Measurements from ENCODE around the gene LAMTOR5.

LAMTOR5 gene

DNA sequence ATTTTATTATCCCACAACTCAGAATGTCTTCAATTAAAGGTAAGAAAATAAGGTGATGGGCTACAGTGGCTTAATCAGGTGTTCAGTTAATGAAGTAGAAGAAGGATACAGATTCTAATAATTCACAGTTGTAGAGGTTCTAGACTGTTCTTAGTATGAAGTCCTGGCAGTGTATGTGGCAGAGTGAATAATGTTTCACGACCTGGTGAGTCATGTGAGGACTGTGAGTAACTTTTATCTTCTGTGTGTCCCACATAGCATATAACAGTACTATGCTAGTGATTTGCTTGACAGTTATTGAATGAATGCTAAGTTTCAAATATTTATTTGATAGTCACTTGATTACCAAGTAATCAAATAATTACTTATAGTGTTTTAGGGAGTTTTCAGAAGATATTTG lies 36.7 kb downstream of the LAMTOR5 start:
- H3K4me1 ChIP-seq (ENCODE audit: control insufficient read depth in 2 of 2, insufficient read depth in 2 of 2, low read length in 2 of 2), result no peaks in the 10 kb centered on the region
- H3K27me3 ChIP-seq (ENCODE audit: control insufficient read depth in 2 of 2, insufficient read depth in 2 of 2, low read length in 2 of 2), result no peaks in the 10 kb centered on the region
- H3K9me3 ChIP-seq (ENCODE audit: control insufficient read depth in 2 of 2, low read length in 2 of 2), result no peaks in the 10 kb centered on the region
- H3K27ac ChIP-seq (ENCODE audit: low read depth in 2 of 2, low read length in 2 of 2), result no peak overlapping the region
- no peak overlapping the region for H3K4me3 ChIP-seq (ENCODE audit: low read length in 2 of 2)
- no peak overlapping the region for H3K9ac ChIP-seq (ENCODE audit: low read depth in 1 of 2, low read length in 2 of 2)
- H3K36me3 ChIP-seq (ENCODE audit: control insufficient read depth in 2 of 2, insufficient read depth in 2 of 2, low read length in 2 of 2), result peaks cover 9 to 23% of the 10 kb centered on the region in 2 donors

DNA sequence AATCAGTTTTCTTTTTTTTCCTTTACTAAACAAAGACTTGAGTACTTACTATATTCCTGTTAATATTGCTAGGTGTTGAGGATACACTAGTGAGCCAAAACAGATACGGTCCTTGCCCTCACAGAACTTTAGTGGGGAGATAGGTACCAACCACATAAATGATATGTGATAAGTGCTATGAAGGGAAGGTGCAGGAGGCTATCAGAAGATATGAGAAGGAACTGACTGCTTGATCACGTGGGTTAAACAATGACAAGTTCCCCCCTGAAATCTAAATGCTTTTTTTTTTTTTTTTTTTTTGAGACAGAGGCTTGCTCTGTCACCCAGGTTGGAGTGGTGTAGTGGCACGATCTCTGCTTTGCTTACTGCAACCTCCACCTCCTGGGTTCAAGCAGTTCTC lies 43.3 kb downstream of the LAMTOR5 start:
- Histone ChIP-seq H3K36me3 (ENCODE audit: control insufficient read depth in 2 of 2, insufficient read depth in 2 of 2, low read length in 2 of 2) (peaks cover 11 to 25% of the 10 kb centered on the region in 2 donors), H3K27ac (ENCODE audit: low read depth in 2 of 2, low read length in 2 of 2) (no peak overlapping the region), H3K27me3 (ENCODE audit: control insufficient read depth in 2 of 2, insufficient read depth in 2 of 2, low read length in 2 of 2) (no peaks in the 10 kb centered on the region), H3K9ac (ENCODE audit: low read depth in 1 of 2, low read length in 2 of 2) (no peak overlapping the region), H3K9me3 (ENCODE audit: control insufficient read depth in 2 of 2, low read length in 2 of 2) (no peaks in the 10 kb centered on the region), H3K4me1 (ENCODE audit: control insufficient read depth in 2 of 2, insufficient read depth in 2 of 2, low read length in 2 of 2) (no peaks in the 10 kb centered on the region), H3K4me3 (ENCODE audit: low read length in 2 of 2) (no peak overlapping the region)

DNA sequence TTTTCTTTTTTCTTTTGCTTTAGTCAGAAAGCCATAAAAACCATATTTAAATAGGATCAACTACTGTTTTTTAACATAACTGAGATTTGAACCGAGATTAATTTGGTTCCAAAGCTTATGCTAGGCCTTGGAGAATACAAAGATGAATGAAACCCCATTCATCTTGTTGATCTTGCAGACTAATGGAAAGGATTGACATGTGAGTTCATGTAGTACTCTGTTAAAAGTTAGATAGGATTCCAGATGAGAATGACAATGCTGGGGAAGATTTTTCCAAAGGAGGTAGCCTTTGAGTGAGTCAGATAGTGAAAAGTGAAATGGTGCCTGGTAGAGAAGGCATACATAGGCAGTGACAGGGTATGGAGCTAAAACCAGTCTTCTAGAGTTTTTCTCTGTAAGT lies 45.6 kb downstream of the LAMTOR5 start:
- no peak overlapping the region for H3K9ac ChIP-seq (ENCODE audit: low read depth in 1 of 2, low read length in 2 of 2)
- no peaks in the 10 kb centered on the region for H3K9me3 ChIP-seq (ENCODE audit: control insufficient read depth in 2 of 2, low read length in 2 of 2)
- H3K4me3 ChIP-seq (ENCODE audit: low read length in 2 of 2), result no peak overlapping the region
- peaks cover 11 to 19% of the 10 kb centered on the region in 2 donors for H3K36me3 ChIP-seq (ENCODE audit: control insufficient read depth in 2 of 2, insufficient read depth in 2 of 2, low read length in 2 of 2)
- H3K27ac ChIP-seq (ENCODE audit: low read depth in 2 of 2, low read length in 2 of 2), result no peak overlapping the region
- no peaks in the 10 kb centered on the region for H3K4me1 ChIP-seq (ENCODE audit: control insufficient read depth in 2 of 2, insufficient read depth in 2 of 2, low read length in 2 of 2)
- no peaks in the 10 kb centered on the region for H3K27me3 ChIP-seq (ENCODE audit: control insufficient read depth in 2 of 2, insufficient read depth in 2 of 2, low read length in 2 of 2)

DNA sequence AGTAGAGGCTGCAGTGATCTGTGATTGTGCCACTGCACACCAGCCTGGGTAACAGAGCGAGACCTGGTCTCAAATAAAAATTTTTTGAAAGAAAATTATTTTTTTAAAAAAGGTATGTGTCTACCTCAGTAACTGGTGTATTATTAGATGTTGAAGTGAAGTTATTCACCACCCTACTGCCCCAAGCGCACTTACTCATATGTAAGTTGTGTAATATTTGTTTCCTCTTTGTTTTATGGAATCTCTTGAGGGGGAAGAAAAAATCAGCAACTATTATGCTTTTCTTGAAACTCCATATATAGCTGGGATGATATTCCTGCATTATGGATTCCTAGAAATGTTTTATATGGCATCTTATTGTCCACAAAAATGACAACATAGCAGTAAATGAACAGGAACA lies 47.1 kb downstream of the LAMTOR5 start:
- Histone ChIP-seq H3K27ac (ENCODE audit: low read depth in 2 of 2, low read length in 2 of 2) (no peak overlapping the region), H3K9me3 (ENCODE audit: control insufficient read depth in 2 of 2, low read length in 2 of 2) (no peaks in the 10 kb centered on the region), H3K9ac (ENCODE audit: low read depth in 1 of 2, low read length in 2 of 2) (no peak overlapping the region), H3K4me3 (ENCODE audit: low read length in 2 of 2) (no peak overlapping the region), H3K36me3 (ENCODE audit: control insufficient read depth in 2 of 2, insufficient read depth in 2 of 2, low read length in 2 of 2) (peaks cover 10 to 20% of the 10 kb centered on the region in 2 donors), H3K27me3 (ENCODE audit: control insufficient read depth in 2 of 2, insufficient read depth in 2 of 2, low read length in 2 of 2) (no peaks in the 10 kb centered on the region), H3K4me1 (ENCODE audit: control insufficient read depth in 2 of 2, insufficient read depth in 2 of 2, low read length in 2 of 2) (peaks cover 0 to 3% of the 10 kb centered on the region in 2 donors)

DNA sequence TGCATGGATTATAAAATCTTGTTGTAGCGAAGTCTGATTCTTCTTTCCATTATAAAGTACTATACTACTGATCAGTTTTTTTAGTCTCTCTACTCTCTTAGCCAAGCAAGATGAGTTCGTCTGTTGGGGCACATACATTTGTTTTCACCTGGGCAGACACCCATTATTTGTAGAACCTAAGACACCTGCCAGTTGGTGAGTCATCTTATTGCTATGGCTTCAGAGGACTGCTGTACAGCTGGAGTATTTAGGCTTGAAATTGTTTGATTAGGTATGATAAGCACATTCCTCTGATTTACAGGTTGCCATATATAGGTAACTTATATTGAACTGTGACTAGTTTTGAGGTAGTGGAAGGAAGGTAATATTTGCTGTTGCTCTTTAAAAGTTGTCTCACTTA lies 51.1 kb downstream of the LAMTOR5 start:
- Histone ChIP-seq H3K36me3 (ENCODE audit: control insufficient read depth in 2 of 2, insufficient read depth in 2 of 2, low read length in 2 of 2) (peaks cover 6 to 14% of the 10 kb centered on the region in 2 donors), H3K4me3 (ENCODE audit: low read length in 2 of 2) (no peak overlapping the region), H3K27me3 (ENCODE audit: control insufficient read depth in 2 of 2, insufficient read depth in 2 of 2, low read length in 2 of 2) (no peaks in the 10 kb centered on the region), H3K9ac (ENCODE audit: low read depth in 1 of 2, low read length in 2 of 2) (no peak overlapping the region), H3K4me1 (ENCODE audit: control insufficient read depth in 2 of 2, insufficient read depth in 2 of 2, low read length in 2 of 2) (peaks cover 0 to 3% of the 10 kb centered on the region in 2 donors), H3K27ac (ENCODE audit: low read depth in 2 of 2, low read length in 2 of 2) (peak overlapping the region in 1 of 2 donors; percentile 31), H3K9me3 (ENCODE audit: control insufficient read depth in 2 of 2, low read length in 2 of 2) (no peaks in the 10 kb centered on the region)

DNA sequence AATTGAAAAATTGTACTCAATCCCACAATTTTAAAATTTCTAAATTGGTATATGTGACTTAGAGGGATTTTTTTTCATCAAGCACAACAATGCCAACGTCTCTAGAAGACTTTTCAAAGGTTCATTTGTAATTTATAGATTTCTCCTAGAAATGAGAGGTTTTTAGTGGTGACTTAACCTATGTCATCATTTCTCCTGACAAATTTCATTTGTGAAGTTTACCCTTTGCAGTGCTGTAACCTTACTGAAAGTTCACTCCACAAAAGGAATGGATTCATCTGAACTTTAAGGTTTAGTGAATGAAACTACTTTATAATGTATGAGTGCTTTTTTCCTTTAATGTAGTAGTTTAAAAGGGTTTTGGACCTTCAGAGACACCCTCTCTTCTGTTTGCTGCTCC lies 52.2 kb downstream of the LAMTOR5 start:
- no peaks in the 10 kb centered on the region for H3K9me3 ChIP-seq (ENCODE audit: control insufficient read depth in 2 of 2, low read length in 2 of 2)
- H3K9ac ChIP-seq (ENCODE audit: low read depth in 1 of 2, low read length in 2 of 2), result no peak overlapping the region
- H3K36me3 ChIP-seq (ENCODE audit: control insufficient read depth in 2 of 2, insufficient read depth in 2 of 2, low read length in 2 of 2), result peaks cover 6 to 10% of the 10 kb centered on the region in 2 donors
- H3K27me3 ChIP-seq (ENCODE audit: control insufficient read depth in 2 of 2, insufficient read depth in 2 of 2, low read length in 2 of 2), result no peaks in the 10 kb centered on the region
- no peak overlapping the region for H3K4me3 ChIP-seq (ENCODE audit: low read length in 2 of 2)
- peaks cover 0 to 3% of the 10 kb centered on the region in 2 donors for H3K4me1 ChIP-seq (ENCODE audit: control insufficient read depth in 2 of 2, insufficient read depth in 2 of 2, low read length in 2 of 2)
- no peak overlapping the region for H3K27ac ChIP-seq (ENCODE audit: low read depth in 2 of 2, low read length in 2 of 2)

All from mucosa of rectum (tissue), 2 donors.